Epithelial cell of proximal tubule (primary cell): ENCODE results near the gene HELQ. TPM values are rescaled to one million over a fixed set of nuclear protein-coding genes. Genes with fewer than 3 reads are reported as not detected.

Experiments used
- DNase-seq: peaks from one replicate; pipeline ENCODE4 v3.0.0-alpha.2; 2011; ENCODE audit warnings: low read depth
- H3K4me3 ChIP-seq: 2 replicates; pipeline ENCODE4 v1.5.1; 2011; ENCODE audit warnings: low read depth, mild to moderate bottlenecking, low read length
- CTCF ChIP-seq: conservative IDR thresholded peaks from 2 replicates; pipeline ENCODE4 v1.5.1; 2012; ENCODE audit warnings: low read depth, mild to moderate bottlenecking, low read length
- total RNA-seq: library from RNA; depleted of rRNA; stranded (reverse); fragments of >200 nt; gene quantifications from 2 replicates; pipeline ENCODE4 v1.2.3, GENCODE V29; 2015

The HELQ gene
- total RNA-seq, 1 donor from 2014 or later, result 5.8 TPM

GRCh38 chr4:83393908-83394307 lies 61.7 kb downstream of the HELQ start:
- no peak for DNase-seq
- TF ChIP-seq CTCF, result no peak
- no peak overlapping the region for H3K4me3 ChIP-seq

GRCh38 chr4:83392562-83392961 lies 63.1 kb downstream of the HELQ start:
- no peak for DNase-seq
- H3K4me3 ChIP-seq, result no peak overlapping the region
- no peak for TF ChIP-seq CTCF

- H3K4me3 ChIP-seq, result no peak overlapping the region
- no peak for DNase-seq
- no peak for TF ChIP-seq CTCF
Observed at GRCh38 chr4:83390944-83391343, 64.7 kb downstream of the HELQ start.

- no peak for TF ChIP-seq CTCF
- no peak overlapping the region for H3K4me3 ChIP-seq
- DNase-seq, result no peak
Observed at GRCh38 chr4:83389756-83390505, 65.7 kb downstream of the HELQ start.

- no peak overlapping the region for H3K4me3 ChIP-seq
- no peak for TF ChIP-seq CTCF
- DNase-seq, result no peak
Observed at GRCh38 chr4:83389037-83389720, 66.4 kb downstream of the HELQ start.

- no peak overlapping the region for H3K4me3 ChIP-seq
- TF ChIP-seq CTCF, result no peak
- DNase-seq, result no peak
Observed at GRCh38 chr4:83388313-83388676, 67.3 kb downstream of the HELQ start.
